Stimulated activated CD8-positive, alpha-beta memory T cell treated with anti-CD3 and anti-CD28 coated beads, Interleukin-7, amount 100 ng/mL, for 24 hours (primary cell): ENCODE measurements around the gene ZBTB7A.
A peak's percentile ranks its signal among the peaks of the same experiment; 100 is the strongest.

ENCODE experiments used
- DNase-seq: peaks from one replicate; pipeline ENCODE4 v3.0.0-alpha.2; 2020; ENCODE audit warnings: low read depth

ZBTB7A gene

DNA sequence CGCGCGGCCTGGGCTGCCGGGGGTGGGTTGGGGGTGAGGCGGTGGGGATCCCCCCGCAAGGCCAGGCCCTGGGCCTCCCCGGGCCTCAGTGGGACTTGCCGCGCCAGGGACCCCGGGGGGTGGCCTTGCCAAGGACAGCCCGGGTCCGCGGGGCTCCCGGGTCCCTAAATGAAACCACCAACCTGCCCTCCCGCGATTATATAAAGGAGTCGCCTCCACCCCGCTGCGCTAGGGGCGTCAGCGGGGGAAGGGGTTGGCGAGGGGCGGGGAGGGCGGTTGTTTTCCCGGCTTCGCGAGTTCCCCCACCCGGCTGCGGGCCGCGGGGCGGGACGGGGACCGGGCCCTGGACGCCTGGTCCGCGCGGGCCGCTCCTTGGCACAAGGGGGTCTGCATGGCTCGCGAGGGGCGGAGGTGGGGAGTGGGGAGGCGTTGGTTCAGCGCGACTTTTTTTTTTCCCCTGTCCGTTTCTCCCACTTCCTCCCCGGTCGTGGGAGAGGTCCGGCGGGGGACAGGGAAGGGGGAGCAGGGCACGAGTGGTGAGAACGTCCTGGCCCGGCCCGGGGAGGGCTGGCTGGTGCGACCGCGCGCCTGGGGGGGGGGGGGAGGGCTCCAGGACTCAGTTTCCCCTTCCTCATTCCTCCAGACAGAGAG lies 822 bp upstream of the ZBTB7A start:
- DNase-seq, result no peak

DNA sequence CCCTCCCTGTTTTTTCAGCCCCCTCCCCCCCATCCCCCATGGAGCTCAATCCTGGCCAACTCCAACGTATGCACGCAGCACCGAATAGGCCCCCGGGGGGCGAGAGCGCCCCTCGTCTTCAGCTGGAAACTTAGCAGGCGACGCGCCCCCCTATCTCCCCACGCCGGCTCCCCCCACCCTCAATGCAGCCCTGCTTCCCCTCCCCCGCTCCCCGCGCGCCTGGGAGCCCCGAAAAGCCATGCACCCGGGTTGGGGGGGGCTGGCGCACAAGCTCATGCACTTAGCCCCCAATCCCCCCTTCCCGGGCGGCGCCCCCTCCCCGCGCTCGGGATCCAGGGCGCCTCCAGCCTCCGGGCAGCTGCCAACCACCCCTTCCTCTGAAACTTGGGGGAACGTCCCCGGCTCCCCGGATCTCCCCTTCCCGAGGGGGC lies 508 bp downstream of the ZBTB7A start:
- DNase-seq, result no peak

DNA sequence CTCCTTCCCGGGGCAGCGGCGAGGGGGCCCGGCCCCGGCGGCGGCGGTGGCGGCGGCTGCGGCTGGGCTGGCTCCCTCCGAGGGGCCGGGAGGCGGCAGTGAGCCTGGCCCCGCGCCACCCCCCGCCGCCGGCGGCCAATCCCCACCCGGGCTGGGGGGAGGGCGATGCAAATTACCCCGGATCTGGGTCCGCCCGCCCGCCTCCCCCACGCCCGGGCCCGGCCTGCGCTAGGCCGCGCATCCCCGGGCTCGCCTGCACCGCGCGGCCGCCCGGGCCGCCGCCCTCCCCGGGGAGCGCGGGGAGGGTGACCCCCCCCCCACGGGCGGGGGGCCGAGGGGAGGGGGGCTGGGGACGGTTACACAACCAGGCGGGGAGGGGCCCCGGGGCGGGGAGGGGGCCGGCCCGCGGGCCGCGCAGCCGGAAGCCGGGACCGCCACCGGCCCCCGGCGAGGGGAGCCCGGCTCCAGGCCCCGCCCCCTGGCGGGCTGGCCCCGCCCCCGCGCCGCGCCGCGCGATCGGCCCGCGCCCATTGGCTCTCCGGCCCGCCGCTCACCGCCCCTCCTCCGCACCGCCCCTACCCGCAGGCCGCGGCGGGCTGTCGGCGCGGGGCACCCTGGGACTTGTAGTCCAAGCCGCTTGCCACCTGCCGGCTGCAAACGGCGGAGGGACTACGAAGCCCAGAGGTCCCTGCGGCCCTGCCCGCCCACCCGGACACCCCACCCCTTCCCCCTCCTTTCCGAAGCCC lies 1.1 kb downstream of the ZBTB7A start:
- peak; percentile 86 for DNase-seq

- no peak for DNase-seq
Measured at GRCh38 chr19:4064496-4065260, 2.0 kb downstream of the ZBTB7A start.

DNA sequence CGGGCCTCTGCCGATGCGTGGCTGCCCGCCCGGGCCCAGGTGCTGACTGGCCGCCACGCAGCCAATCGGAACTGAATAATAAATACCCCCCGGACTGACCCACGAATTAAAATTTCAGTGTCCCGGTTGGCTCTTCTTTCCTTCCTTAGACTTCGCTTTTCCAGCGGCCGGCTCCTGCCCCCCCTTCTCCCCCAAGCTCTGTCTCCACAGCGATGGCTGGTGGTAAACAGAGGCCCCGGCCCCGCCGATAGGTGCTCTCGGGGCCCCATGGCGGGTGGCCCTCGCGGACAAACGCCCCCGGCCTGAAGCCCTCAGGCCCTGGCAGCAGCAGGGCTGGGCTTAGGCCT lies 2.6 kb downstream of the ZBTB7A start:
- no peak for DNase-seq

GRCh38 chr19:4063369-4064148 lies 3.1 kb downstream of the ZBTB7A start:
- DNase-seq, result no peak

- no peak for DNase-seq
Measured at GRCh38 chr19:4062419-4063368, 4.0 kb downstream of the ZBTB7A start.

- DNase-seq, result no peak
Measured at GRCh38 chr19:4061683-4062418, 4.8 kb downstream of the ZBTB7A start.

DNA sequence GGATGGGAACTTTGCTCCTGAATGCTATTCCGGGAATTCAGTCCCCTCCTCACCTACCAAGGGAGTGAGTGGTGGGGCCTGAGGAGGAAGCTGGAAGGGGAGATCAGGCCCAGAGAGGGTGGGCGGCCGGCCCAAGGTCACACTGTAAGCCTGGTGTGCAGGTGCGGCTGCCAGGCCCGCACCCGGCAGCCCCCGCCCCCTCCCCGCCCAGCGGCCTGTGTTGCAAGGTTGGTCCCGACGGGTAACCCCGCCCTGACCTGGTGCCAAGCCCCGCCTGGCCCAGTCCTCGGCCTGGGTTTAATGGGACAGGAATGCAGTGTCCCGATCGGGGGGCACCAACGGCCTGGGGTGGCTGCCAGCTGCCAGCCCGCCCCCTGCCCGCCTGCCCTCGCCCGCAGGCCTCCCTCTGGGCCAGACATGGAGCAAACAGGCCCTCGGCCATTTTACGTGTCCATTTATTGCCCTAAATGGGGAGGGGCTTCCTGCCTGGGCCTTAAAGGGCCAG lies 5.5 kb downstream of the ZBTB7A start:
- DNase-seq, result no peak

DNA sequence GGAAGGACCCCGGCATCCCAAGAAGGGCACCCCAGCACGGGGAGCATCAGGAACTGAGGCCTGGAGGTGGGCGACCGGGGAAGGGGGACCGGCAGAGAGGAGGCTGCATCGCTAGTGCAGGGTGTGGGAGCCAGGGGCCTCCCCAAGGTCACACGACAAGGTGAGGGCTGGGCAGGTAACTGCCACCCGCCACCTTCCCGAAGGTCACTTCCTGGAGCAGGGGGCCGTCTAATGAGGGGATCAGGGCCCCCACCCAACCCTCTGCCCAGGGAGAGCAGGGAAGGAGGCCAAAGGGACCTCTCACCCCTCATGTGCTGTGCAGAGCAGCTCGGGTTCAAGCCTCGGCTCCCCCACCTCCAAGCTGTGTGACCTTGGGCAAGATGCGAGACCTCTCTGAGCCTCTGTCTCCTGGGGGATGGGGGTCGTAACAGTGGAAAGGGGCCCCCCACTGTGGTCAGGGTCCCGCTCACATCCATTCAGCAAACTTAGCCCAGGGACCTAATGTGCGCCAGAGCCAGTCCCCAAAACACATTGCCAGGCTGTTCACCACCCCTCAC lies 6.0 kb downstream of the ZBTB7A start:
- DNase-seq, result no peak

DNA sequence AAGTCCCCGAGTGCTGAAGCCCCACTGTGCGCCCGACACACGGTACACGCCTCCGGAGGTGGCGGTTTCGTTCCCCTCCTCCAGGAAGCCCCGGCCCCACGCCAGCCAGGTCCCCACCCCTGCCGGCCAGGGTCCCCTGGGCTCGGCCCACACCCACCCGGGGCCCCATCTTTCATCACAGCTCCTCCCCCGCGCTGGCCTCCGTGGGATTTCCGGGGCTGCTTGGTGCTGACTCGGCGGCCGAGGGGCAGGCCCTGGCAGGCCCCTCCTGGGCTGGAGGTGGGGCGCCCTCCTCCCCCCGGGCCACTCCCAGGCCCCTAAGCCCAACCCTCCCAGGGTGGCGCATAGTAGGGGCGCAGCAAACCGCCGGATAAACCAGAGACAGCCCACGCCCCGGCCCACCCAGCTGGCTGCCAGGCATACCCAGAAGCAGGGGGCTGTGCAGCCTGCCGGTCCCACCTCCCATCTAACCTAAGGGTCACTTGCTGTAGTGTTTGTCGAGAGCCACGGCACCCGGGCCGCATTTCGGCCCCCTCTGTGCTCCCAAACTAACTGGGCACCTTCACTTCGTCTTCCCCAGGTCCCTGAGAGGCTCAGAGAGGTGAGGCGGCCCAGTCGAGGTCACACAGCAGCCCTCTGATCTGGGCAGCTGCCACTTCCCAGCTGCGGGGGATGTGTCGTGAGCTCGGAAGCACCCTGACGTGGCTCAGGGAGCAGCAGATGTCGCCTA lies 6.6 kb downstream of the ZBTB7A start:
- DNase-seq, result no peak

DNA sequence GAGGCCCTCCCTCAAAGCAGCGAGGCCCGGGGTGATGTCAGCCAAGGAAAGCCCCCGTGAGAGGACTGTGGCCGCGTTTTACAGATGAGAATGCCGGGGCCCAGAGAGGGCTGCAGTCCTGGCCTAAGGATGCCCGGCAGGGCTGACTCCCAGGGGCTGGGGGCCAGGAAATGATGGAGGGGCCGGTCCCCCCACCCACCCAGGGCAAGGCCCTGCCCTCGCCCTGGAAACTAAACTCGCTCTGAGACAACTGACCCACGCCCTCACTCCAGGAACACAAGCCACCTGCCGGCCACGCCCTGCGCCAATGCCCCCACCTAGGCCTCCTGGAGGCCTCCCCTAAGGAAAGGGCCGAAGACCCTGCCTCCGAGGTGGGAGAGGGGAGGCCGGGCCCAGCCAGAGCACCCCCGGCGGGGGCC lies 7.2 kb downstream of the ZBTB7A start:
- DNase-seq, result no peak

GRCh38 chr19:4058693-4059452 lies 7.8 kb downstream of the ZBTB7A start:
- no peak for DNase-seq

- peak; percentile 59 for DNase-seq
Measured at GRCh38 chr19:4057931-4058692, 8.6 kb downstream of the ZBTB7A start.

DNA sequence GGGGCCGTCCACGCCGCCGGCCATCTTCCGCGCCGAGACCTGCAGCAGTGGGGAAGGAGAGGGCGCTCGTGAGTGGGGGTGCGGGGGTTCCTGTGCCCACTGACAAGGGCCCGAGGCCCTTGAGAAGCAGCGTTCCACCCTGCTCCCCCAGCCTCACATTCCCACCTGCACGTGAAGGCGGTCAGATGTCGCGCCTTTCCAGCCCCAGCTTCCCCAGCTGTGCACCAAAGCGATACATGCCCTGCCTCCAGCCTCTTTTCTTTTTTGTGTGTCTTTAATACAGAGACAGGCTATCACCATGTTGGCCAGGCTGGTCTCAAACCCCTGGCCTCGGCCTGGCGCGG lies 11.5 kb downstream of the ZBTB7A start:
- DNase-seq, result no peak

GRCh38 chr19:4054441-4055208 lies 12.1 kb downstream of the ZBTB7A start:
- no peak for DNase-seq
